HepG2 (cell line): ENCODE data around the gene DNMT3B. TPM values are rescaled to one million over a fixed set of nuclear protein-coding genes. Genes with fewer than 3 reads are reported as not detected.

Source experiments
- CBX2 ChIP-seq, 2 experiments: fragments of 200-600 bp in 1 of 2; sonication (generic); formaldehyde crosslinking in 1 of 2; IDR thresholded peaks; 2 replicates each; pipeline versions ENCODE4 v1.7.0 to v1.8.1; 2018 to 2022; ENCODE audit warnings: low read depth in 2 of 2, low read length in 1 of 2, mild to moderate bottlenecking in 1 of 2, missing genetic modification reagents in 1 of 2
- HOXD1 ChIP-seq: sonication (generic); formaldehyde crosslinking; IDR thresholded peaks from 2 replicates; pipeline ENCODE4 v1.5.0; 2020; ENCODE audit warnings: missing genetic modification reagents
- KDM4B ChIP-seq: sonication (generic); formaldehyde crosslinking; IDR thresholded peaks from 2 replicates; pipeline ENCODE4 v1.4.0; 2020; ENCODE audit warnings: missing genetic modification reagents
- MEF2D ChIP-seq: sonication (generic); formaldehyde crosslinking; IDR thresholded peaks from 2 replicates; pipeline ENCODE4 v1.5.1; 2020; ENCODE audit warnings: mild to moderate bottlenecking, missing genetic modification reagents
- NFYC ChIP-seq: IDR thresholded peaks from 2 replicates; pipeline ENCODE4 v1.6.1; 2016; ENCODE audit warnings: missing genetic modification reagents, missing compliant biosample characterization
- PRMT3 ChIP-seq: sonication (generic); formaldehyde crosslinking; IDR thresholded peaks from 2 replicates; pipeline ENCODE4 v1.8.1; 2022; ENCODE audit warnings: low read depth, mild to moderate bottlenecking, moderate library complexity, missing genetic modification reagents, borderline replicate concordance
- RCOR2 ChIP-seq: IDR thresholded peaks from 2 replicates; pipeline ENCODE4 v1.6.1; 2016; ENCODE audit warnings: missing biosample characterization, missing genetic modification reagents
- SALL1 ChIP-seq: sonication (generic); formaldehyde crosslinking; IDR thresholded peaks from 2 replicates; pipeline ENCODE4 v1.8.0; 2022; ENCODE audit warnings: mild to moderate bottlenecking, missing genetic modification reagents
- SNAI1 ChIP-seq: sonication (generic); formaldehyde crosslinking; IDR thresholded peaks from 2 replicates; pipeline ENCODE4 v1.5.0; 2020; ENCODE audit warnings: mild to moderate bottlenecking, missing genetic modification reagents, borderline replicate concordance
- TP53 ChIP-seq: sonication (generic); formaldehyde crosslinking; conservative IDR thresholded peaks from 2 replicates; pipeline ENCODE4 v1.4.0; 2020; ENCODE audit warnings: missing genetic modification reagents
- YEATS4 ChIP-seq: sonication (generic); formaldehyde crosslinking; IDR thresholded peaks from 2 replicates; pipeline ENCODE4 v1.4.0; 2020; ENCODE audit warnings: missing genetic modification reagents, borderline replicate concordance
- ZFY ChIP-seq: sonication (generic); formaldehyde crosslinking; IDR thresholded peaks from 2 replicates; pipeline ENCODE4 v1.4.0; 2020; ENCODE audit warnings: missing genetic modification reagents
- ZKSCAN8 ChIP-seq: IDR thresholded peaks from 2 replicates; pipeline ENCODE4 v1.6.1; 2016; ENCODE audit warnings: borderline replicate concordance, missing genetic modification reagents, missing compliant biosample characterization
- ZNF124 ChIP-seq: sonication (generic); formaldehyde crosslinking; IDR thresholded peaks from 2 replicates; pipeline ENCODE4 v1.4.0; 2020; ENCODE audit warnings: missing genetic modification reagents
- ZNF446 ChIP-seq: sonication (generic); formaldehyde crosslinking; IDR thresholded peaks from 2 replicates; pipeline ENCODE4 v1.5.0; 2020; ENCODE audit warnings: mild to moderate bottlenecking, missing genetic modification reagents
- ZNF589 ChIP-seq: sonication (generic); formaldehyde crosslinking; conservative IDR thresholded peaks from 2 replicates; pipeline ENCODE4 v1.8.0; 2022; ENCODE audit warnings: mild to moderate bottlenecking, moderate library complexity, missing genetic modification reagents
- ZNF629 ChIP-seq: sonication (generic); formaldehyde crosslinking; conservative IDR thresholded peaks from 2 replicates; pipeline ENCODE4 v1.5.0; 2020; ENCODE audit warnings: missing genetic modification reagents
- polyA plus RNA-seq, 8 experiments: library from polyadenylated mRNA; depleted of rRNA in 3 of 8; stranded (reverse) in 7 of 8; unstranded in 1 of 8; fragments of >200 nt; fragmentation: Illumina TruSeq in 4 of 8; extraction: Trizol in 4 of 8; gene quantifications; 2 replicates each; pipeline versions ENCODE4 v1.2.1 to v1.2.3, GENCODE V29; 2011 to 2016; ENCODE audit warnings: low read depth in 4 of 8, missing spikeins in 1 of 8, mixed read lengths in 1 of 8; ENCODE audit not compliant: insufficient read depth in 1 of 8
- total RNA-seq, 5 experiments: library from RNA; depleted of rRNA; stranded (reverse); fragments of >200 nt; fragmentation: Illumina TruSeq; extraction: Trizol; gene quantifications; 2 replicates each; pipeline ENCODE4 v1.2.3, GENCODE V29; 2016; ENCODE audit warnings: low read depth in 1 of 5
- TF ChIP-seq, protein P1 (sequence below): sonication (generic); formaldehyde crosslinking; IDR thresholded peaks from 2 replicates; pipeline ENCODE4 v1.8.1; 2023; ENCODE audit warnings: mild to moderate bottlenecking, missing genetic modification reagents
- TF ChIP-seq, protein P2 (sequence below): sonication (generic); formaldehyde crosslinking; IDR thresholded peaks from 2 replicates; pipeline ENCODE4 v1.8.1; 2022; ENCODE audit warnings: mild to moderate bottlenecking, missing genetic modification reagents
- TF ChIP-seq, protein P3 (sequence below), 2 experiments: sonication (generic) in 1 of 2; formaldehyde crosslinking in 1 of 2; IDR thresholded peaks; 2 replicates each; pipeline versions ENCODE4 v1.5.1 to v1.6.1; 2011 to 2020; ENCODE audit warnings: borderline replicate concordance in 1 of 2, low read depth in 1 of 2, low read length in 1 of 2, mild to moderate bottlenecking in 1 of 2, missing genetic modification reagents in 1 of 2, moderate library complexity in 1 of 2
- TF ChIP-seq, protein P4 (sequence below): sonication (generic); formaldehyde crosslinking; IDR thresholded peaks from 2 replicates; pipeline ENCODE4 v1.4.0; 2020; ENCODE audit warnings: missing genetic modification reagents, mild to moderate bottlenecking, borderline replicate concordance

DNMT3B gene
- total and polyA plus RNA-seq, 2 of the 13 experiments (the other 11 are each of a cell fraction or from before 2014, with no cell fraction given) = 3.8 to 13.9 TPM

DNA sequence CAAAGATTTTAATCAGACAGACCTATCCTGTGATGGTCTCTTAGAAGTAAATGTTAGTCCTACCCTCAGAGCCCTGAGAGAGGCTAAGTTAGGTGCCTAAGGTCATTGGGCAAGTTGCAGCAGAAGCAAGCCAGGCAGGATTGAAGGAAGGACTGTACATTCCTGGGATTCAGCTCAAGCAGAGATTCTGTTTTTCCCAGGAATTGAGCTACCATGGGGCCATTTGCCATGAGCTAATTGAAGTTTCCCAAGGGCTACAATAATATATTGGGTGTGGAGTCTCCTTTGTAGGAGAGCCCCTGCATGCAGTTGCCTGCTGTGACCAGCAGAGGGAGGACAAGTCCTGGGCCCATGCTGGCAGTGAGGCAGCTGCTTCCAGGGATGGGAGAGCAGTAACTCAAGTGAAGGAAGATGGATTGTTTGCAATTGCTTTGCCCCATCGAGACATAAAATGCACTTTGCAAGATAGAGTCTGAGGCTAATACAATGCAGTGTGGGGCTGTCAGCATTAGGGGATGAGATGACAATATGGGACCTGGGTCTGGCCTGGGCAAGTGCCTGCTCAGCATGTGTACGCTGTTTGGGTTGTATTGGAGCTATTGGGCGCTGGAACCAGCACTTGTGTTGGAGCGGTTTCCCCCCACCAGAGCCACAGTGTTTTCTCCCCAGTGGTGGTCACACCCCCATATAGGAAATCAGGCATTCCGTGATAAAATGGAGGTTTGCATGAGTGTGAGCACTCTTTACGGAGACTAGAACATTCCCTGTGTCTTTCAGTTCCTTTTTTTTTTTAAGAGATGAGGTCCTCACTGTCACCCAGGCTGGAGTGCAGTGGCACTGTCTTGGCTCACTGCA lies 27.9 kb downstream of the DNMT3B start (continued):
- TF ChIP-seq, protein P1, sequence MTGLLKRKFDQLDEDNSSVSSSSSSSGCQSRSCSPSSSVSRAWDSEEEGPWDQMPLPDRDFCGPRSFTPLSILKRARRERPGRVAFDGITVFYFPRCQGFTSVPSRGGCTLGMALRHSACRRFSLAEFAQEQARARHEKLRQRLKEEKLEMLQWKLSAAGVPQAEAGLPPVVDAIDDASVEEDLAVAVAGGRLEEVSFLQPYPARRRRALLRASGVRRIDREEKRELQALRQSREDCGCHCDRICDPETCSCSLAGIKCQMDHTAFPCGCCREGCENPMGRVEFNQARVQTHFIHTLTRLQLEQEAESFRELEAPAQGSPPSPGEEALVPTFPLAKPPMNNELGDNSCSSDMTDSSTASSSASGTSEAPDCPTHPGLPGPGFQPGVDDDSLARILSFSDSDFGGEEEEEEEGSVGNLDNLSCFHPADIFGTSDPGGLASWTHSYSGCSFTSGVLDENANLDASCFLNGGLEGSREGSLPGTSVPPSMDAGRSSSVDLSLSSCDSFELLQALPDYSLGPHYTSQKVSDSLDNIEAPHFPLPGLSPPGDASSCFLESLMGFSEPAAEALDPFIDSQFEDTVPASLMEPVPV = no peak
- TF ChIP-seq ZKSCAN8 (no peak), ZNF629 (CRISPR knock-in tag) (no peak), SNAI1 (CRISPR knock-in tag) (no peak), TP53 (no peak), ZNF124 (CRISPR knock-in tag) (no peak), ZFY (CRISPR knock-in tag) (no peak), ZNF589 (no peak), RCOR2 (CRISPR knock-in tag) (no peak), HOXD1 (CRISPR knock-in tag) (no peak), NFYC (CRISPR knock-in tag) (no peak), KDM4B (CRISPR knock-in tag) (no peak), PRMT3 (CRISPR knock-in tag) (no peak), YEATS4 (CRISPR knock-in tag) (no peak), MEF2D (CRISPR knock-in tag) (no peak), SALL1 (CRISPR knock-in tag) (no peak; the same call in 1 of the 2 replicates), ZNF446 (CRISPR knock-in tag) (no peak), CBX2 (IDR thresholded peaks at IDR 0.05; ENCODE audit: low read depth, low read length) (no peak), CBX2 (CRISPR knock-in tag; IDR thresholded peaks at IDR 0.05; ENCODE audit: low read depth) (no peak)
- TF ChIP-seq, protein P2, sequence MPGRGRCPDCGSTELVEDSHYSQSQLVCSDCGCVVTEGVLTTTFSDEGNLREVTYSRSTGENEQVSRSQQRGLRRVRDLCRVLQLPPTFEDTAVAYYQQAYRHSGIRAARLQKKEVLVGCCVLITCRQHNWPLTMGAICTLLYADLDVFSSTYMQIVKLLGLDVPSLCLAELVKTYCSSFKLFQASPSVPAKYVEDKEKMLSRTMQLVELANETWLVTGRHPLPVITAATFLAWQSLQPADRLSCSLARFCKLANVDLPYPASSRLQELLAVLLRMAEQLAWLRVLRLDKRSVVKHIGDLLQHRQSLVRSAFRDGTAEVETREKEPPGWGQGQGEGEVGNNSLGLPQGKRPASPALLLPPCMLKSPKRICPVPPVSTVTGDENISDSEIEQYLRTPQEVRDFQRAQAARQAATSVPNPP (CRISPR knock-in tag) = no peak
- TF ChIP-seq, protein P3, sequence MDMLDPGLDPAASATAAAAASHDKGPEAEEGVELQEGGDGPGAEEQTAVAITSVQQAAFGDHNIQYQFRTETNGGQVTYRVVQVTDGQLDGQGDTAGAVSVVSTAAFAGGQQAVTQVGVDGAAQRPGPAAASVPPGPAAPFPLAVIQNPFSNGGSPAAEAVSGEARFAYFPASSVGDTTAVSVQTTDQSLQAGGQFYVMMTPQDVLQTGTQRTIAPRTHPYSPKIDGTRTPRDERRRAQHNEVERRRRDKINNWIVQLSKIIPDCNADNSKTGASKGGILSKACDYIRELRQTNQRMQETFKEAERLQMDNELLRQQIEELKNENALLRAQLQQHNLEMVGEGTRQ (IDR thresholded peaks at IDR 0.05; ENCODE audit: low read depth, low read length) = no peak
- TF ChIP-seq, protein P3 (CRISPR knock-in tag; IDR thresholded peaks at IDR 0.05; ENCODE audit: borderline replicate concordance) = no peak
- TF ChIP-seq, protein P4, sequence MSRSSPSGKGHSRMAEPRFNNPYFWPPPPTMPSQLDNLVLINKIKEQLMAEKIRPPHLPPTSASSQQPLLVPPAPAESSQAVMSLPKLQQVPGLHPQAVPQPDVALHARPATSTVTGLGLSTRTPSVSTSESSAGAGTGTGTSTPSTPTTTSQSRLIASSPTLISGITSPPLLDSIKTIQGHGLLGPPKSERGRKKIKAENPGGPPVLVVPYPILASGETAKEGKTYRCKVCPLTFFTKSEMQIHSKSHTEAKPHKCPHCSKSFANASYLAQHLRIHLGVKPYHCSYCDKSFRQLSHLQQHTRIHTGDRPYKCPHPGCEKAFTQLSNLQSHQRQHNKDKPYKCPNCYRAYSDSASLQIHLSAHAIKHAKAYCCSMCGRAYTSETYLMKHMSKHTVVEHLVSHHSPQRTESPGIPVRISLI = no peak
